ENCODE data around the gene EXOC2. TPM values are rescaled to one million over a fixed set of nuclear protein-coding genes. Genes with fewer than 3 reads are reported as not detected.

Gene EXOC2
- total RNA-seq, 4 donors from 2014 or later = 18.1 to 32.3 (median 21.6) TPM

GRCh38 chr6:715709-716491 lies 23.0 kb upstream of the EXOC2 start:
- TF ChIP-seq CTCF (IDR thresholded peaks at IDR 0.05) = no peak
- no peak for DNase-seq (ENCODE audit: low spot score)
- no peak for ATAC-seq (ENCODE audit: low FRiP score)

- DNase-seq (ENCODE audit: low spot score) = no peak
- TF ChIP-seq CTCF (IDR thresholded peaks at IDR 0.05) = no peak
- ATAC-seq (ENCODE audit: low FRiP score) = no peak
Observed at GRCh38 chr6:714100-714499, 21.2 kb upstream of the EXOC2 start.

GRCh38 chr6:713351-713750 lies 20.4 kb upstream of the EXOC2 start:
- ATAC-seq (ENCODE audit: low FRiP score) (no peak), DNase-seq (ENCODE audit: low spot score) (no peak)
- no peak for TF ChIP-seq CTCF (IDR thresholded peaks at IDR 0.05)

GRCh38 chr6:712805-713204 lies 19.9 kb upstream of the EXOC2 start:
- DNase-seq (ENCODE audit: low spot score) (no peak), ATAC-seq (ENCODE audit: low FRiP score) (no peak)
- no peak for TF ChIP-seq CTCF (IDR thresholded peaks at IDR 0.05)

- ATAC-seq (ENCODE audit: low FRiP score) = no peak
- DNase-seq (ENCODE audit: low spot score) = no peak
- TF ChIP-seq CTCF (IDR thresholded peaks at IDR 0.05) = no peak
Observed at GRCh38 chr6:711925-712324, 19.0 kb upstream of the EXOC2 start.

- ATAC-seq (ENCODE audit: low FRiP score) (peak; percentile 92), DNase-seq (ENCODE audit: low spot score) (peak; percentile 32)
- TF ChIP-seq CTCF (IDR thresholded peaks at IDR 0.05) = no peak
Observed at GRCh38 chr6:710601-711571, 17.9 kb upstream of the EXOC2 start.
